ENCODE data around the gene ERFE. TPM values are rescaled to one million over a fixed set of nuclear protein-coding genes. Genes with fewer than 3 reads are reported as not detected.
A peak's percentile ranks its signal among the peaks of the same experiment; 100 is the strongest.

ERFE gene
- total and polyA plus RNA-seq, 2 of the 13 experiments (the other 11 are each of a cell fraction or from before 2014, with no cell fraction given) = 0.09 TPM; not detected in 1

DNA sequence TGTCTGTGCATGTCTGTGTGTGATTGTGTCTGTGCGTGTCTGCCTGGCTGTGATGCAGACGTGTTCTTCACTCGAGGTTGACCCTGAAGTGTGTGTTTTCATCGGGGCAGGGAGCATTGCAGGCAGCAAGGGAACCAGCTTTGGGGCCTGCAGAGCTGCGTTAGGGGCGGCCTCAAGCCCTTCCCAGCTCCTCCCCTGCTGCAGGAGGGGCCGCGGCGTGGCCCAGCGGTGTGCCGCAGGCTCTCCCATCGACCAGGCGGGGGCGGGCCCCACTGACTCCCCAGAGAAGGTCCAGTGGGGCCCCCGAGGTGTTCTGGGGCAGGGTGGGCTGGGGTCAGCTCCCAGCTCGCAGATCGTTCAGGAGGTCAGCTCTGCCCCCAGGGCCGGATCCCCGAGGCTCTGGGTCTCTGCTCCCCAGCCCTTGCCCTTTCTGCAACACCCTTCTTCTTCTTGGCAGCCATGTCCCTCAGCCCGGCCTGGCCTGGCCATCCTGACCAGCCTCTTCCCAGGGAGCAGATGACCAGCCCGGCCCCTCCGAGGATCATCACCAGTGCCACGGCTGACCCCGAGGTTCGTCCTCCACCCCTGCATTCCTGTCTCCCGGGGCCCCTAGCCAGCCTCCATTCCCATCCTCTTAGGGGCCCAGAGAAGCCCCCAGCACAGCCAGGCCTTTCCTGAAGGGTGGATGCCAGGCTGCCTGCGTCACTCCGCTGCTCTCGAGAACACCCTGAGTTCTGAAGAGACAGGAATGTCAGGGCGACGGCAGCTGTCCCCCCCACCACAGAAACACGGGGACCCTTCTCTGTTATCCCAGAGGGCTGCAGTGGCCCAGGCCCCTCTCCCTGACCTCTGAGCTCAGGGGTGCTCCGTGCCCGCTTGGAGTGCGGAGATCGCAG lies 31.4 kb upstream of the ERFE start (continued):
- TF ChIP-seq ELF1 (CRISPR knock-in tag; IDR thresholded peaks at IDR 0.05) = no peak
- TF ChIP-seq, protein P1, sequence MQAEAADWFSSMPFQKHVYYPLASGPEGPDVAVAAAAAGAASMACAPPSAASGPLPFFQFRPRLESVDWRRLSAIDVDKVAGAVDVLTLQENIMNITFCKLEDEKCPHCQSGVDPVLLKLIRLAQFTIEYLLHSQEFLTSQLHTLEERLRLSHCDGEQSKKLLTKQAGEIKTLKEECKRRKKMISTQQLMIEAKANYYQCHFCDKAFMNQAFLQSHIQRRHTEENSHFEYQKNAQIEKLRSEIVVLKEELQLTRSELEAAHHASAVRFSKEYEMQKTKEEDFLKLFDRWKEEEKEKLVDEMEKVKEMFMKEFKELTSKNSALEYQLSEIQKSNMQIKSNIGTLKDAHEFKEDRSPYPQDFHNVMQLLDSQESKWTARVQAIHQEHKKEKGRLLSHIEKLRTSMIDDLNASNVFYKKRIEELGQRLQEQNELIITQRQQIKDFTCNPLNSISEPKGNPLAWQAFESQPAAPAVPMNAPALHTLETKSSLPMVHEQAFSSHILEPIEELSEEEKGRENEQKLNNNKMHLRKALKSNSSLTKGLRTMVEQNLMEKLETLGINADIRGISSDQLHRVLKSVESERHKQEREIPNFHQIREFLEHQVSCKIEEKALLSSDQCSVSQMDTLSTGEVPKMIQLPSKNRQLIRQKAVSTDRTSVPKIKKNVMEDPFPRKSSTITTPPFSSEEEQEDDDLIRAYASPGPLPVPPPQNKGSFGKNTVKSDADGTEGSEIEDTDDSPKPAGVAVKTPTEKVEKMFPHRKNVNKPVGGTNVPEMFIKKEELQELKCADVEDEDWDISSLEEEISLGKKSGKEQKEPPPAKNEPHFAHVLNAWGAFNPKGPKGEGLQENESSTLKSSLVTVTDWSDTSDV (CRISPR knock-in tag; IDR thresholded peaks at IDR 0.05) = 0 out of 2 replicates have a peak, but pooled peaks have one; percentile 31
- no peak for TF ChIP-seq CBX2 (IDR thresholded peaks at IDR 0.05; ENCODE audit: low read depth, low read length)
- TF ChIP-seq CBX2 (CRISPR knock-in tag; IDR thresholded peaks at IDR 0.05; ENCODE audit: low read depth) = no peak
- no peak for TF ChIP-seq ZNF883 (CRISPR knock-in tag; IDR thresholded peaks at IDR 0.05; ENCODE audit: not compliant biosample characterization)
- 0 out of 2 replicates have a peak, but pooled peaks have one; percentile 30 for TF ChIP-seq FOXO1 (CRISPR knock-in tag; IDR thresholded peaks at IDR 0.05)
- no peak for TF ChIP-seq ZNF207 (IDR thresholded peaks at IDR 0.05; ENCODE audit: borderline replicate concordance)
- TF ChIP-seq ZNF577 (CRISPR knock-in tag; IDR thresholded peaks at IDR 0.05; ENCODE audit: borderline replicate concordance, low read depth) = no peak
- no peak for TF ChIP-seq MTF2 (CRISPR knock-in tag; IDR thresholded peaks at IDR 0.05; ENCODE audit: borderline replicate concordance)
- no peak for TF ChIP-seq CENPX (CRISPR knock-in tag; IDR thresholded peaks at IDR 0.05)
- TF ChIP-seq MLLT10 (CRISPR knock-in tag; IDR thresholded peaks at IDR 0.05) = no peak
- no peak for TF ChIP-seq ZKSCAN8 (CRISPR knock-in tag; IDR thresholded peaks at IDR 0.05; ENCODE audit: borderline replicate concordance)
- TF ChIP-seq NCOA2 (CRISPR knock-in tag; IDR thresholded peaks at IDR 0.05) = no peak
- TF ChIP-seq, protein P2, sequence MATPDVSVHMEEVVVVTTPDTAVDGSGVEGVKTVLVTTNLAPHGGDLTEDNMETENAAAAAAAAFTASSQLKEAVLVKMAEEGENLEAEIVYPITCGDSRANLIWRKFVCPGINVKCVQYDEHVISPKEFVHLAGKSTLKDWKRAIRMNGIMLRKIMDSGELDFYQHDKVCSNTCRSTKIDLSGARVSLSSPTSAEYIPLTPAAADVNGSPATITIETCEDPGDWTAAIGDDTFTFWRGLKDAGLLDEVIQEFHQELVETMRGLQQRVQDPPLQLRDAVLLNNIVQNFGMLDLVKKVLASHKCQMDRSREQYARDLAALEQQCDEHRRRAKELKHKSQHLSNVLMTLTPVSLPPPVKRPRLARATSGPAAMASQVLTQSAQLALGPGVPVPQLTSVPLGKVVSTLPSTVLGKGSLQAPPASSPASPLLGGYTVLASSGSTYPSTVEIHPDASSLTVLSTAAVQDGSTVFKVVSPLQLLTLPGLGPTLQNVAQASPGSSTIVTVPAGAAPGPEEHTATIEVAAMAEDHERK (CRISPR knock-in tag; IDR thresholded peaks at IDR 0.05; ENCODE audit: low read depth) = no peak
- TF ChIP-seq NONO (IDR thresholded peaks at IDR 0.05) = no peak
- TF ChIP-seq NONO (CRISPR knock-in tag; conservative IDR thresholded peaks at IDR 0.05) = no peak; the same call in 1 of the 2 replicates
- no peak for TF ChIP-seq RBAK (CRISPR knock-in tag; IDR thresholded peaks at IDR 0.05)
- TF ChIP-seq EP300 (IDR thresholded peaks at IDR 0.05; ENCODE audit: low read depth in 2 of 2, low read length in 2 of 2) = no peak
- TF ChIP-seq EP300 (CRISPR knock-in tag; IDR thresholded peaks at IDR 0.05; ENCODE audit: borderline replicate concordance) = no peak
- no peak for TF ChIP-seq ZNF550 (CRISPR knock-in tag; IDR thresholded peaks at IDR 0.05; ENCODE audit: borderline replicate concordance)
- no peak for TF ChIP-seq CBX1 (IDR thresholded peaks at IDR 0.05; ENCODE audit: low read depth)
- no peak for TF ChIP-seq ZNF232 (CRISPR knock-in tag; IDR thresholded peaks at IDR 0.05; ENCODE audit: borderline replicate concordance)
- peak; percentile 70; the same call in 1 of the 2 replicates for TF ChIP-seq SPEN (CRISPR knock-in tag; IDR thresholded peaks at IDR 0.05; ENCODE audit: low read depth)
- TF ChIP-seq ZNF33B (CRISPR knock-in tag; IDR thresholded peaks at IDR 0.05) = no peak
- TF ChIP-seq ATAD3A (CRISPR knock-in tag; IDR thresholded peaks at IDR 0.05) = no peak
- no peak for TF ChIP-seq ZNF468 (CRISPR knock-in tag; IDR thresholded peaks at IDR 0.05)

All from HepG2 (cell line).